HCT116 (cell line): ENCODE data around the gene FER.
"Not testable (repeated sequence)": the region's sequence is repeated elsewhere in the genome, so short reads cannot be mapped to it uniquely, and the experiment has no call there.

Experiments
- ATF3 ChIP-seq: IDR thresholded peaks from 2 replicates; pipeline ENCODE4 v1.6.1; 2012
- CTCF ChIP-seq, 3 experiments: fragments of 200-600 bp in 1 of 3; sonication (generic) in 1 of 3; IDR thresholded peaks in 2 of 3; conservative IDR thresholded peaks in 1 of 3; 2 replicates each; pipeline ENCODE4 v1.5.1; 2012 to 2017; ENCODE audit warnings: low read depth in 2 of 3, low read length in 2 of 3, antibody characterized with exemption in 1 of 3, borderline replicate concordance in 1 of 3, control low read depth in 1 of 3, mild to moderate bottlenecking in 1 of 3, mixed read lengths in 1 of 3, mixed run types in 1 of 3, moderate library complexity in 1 of 3; ENCODE audit not compliant: insufficient read depth in 1 of 3
- EZH2phosphoT487 ChIP-seq: fragments of 200-600 bp; IDR thresholded peaks from 2 replicates; pipeline ENCODE4 v1.6.1; 2018; ENCODE audit warnings: antibody characterized with exemption, borderline replicate concordance
- POLR2AphosphoS5 ChIP-seq: IDR thresholded peaks from 2 replicates; pipeline ENCODE4 v1.6.1; 2011; ENCODE audit warnings: mild to moderate bottlenecking, low read depth, low read length, moderate library complexity

DNA sequence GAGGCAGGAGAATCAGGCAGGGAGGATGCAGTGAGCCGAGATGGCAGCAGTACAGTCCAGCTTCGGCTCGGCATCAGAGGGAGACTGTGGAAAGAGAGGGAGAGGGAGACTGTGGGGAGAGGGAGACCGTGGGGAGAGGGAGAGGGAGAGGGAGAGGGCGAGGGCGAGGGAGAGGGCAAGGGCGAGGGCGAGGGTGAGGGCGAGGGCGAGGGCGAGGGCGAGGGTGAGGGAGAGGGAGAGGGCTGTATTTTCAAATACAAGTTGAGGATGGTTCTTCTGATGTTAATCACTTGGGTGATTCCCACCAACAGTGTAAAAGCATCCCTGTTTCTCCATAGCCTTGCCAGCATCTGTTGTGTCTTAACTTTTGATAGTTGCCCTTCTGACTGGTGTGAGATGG lies 245.7 kb downstream of the FER start:
- not testable (repeated sequence) for TF ChIP-seq CTCF (IDR thresholded peaks at IDR 0.05 in 2 of 3, conservative IDR thresholded peaks at IDR 0.05 in 1 of 3; ENCODE audit: borderline replicate concordance in 1 of 3, insufficient read depth in 1 of 3, low read depth in 2 of 3, low read length in 2 of 3); EZH2phosphoT487; ATF3; POLR2AphosphoS5
